SU-DHL-6 (cell line): ENCODE measurements around the gene AGAP3.

Source experiments
- H2AFZ ChIP-seq: fragments of 200-600 bp; sonication (generic); 2 replicates; pipeline ENCODE4 v1.6.1; 2014; ENCODE audit warnings: low read depth, mild to moderate bottlenecking, moderate library complexity, mixed read lengths, antibody characterized with exemption, low read length; ENCODE audit not compliant: severe bottlenecking
- H3F3A ChIP-seq: fragments of 200-600 bp; shearing (Covaris generic); 2 replicates; pipeline ENCODE4 v1.6.0; 2016; ENCODE audit warnings: antibody characterized with exemption, mild to moderate bottlenecking; ENCODE audit not compliant: insufficient read depth
- H3K27ac ChIP-seq: fragments of 200-600 bp; sonication (generic); 2 replicates; pipeline ENCODE4 v1.5.1; 2016; ENCODE audit warnings: low read depth, mild to moderate bottlenecking, low read length, moderate library complexity, mixed read lengths
- H3K27me3 ChIP-seq: fragments of 200-600 bp; sonication (generic), shearing (Covaris generic); 2 replicates; pipeline ENCODE4 v1.6.0; 2014; ENCODE audit warnings: mild to moderate bottlenecking, low read length
- H3K36me3 ChIP-seq: fragments of 200-600 bp; sonication (generic); 2 replicates; pipeline ENCODE4 v1.6.1; 2014; ENCODE audit warnings: mild to moderate bottlenecking, low read length, mixed read lengths
- H3K4me2 ChIP-seq: fragments of 300-600, 200-600 bp; shearing (Covaris generic), sonication (generic); 2 replicates; pipeline ENCODE4 v1.6.0; 2014; ENCODE audit warnings: low read length, low read depth, mild to moderate bottlenecking; ENCODE audit not compliant: poor library complexity, severe bottlenecking
- H3K4me3 ChIP-seq: fragments of 200-600 bp; sonication (generic); 2 replicates; pipeline ENCODE4 v1.5.1; 2014; ENCODE audit warnings: antibody characterized with exemption, low read length, mild to moderate bottlenecking, mixed read lengths; ENCODE audit not compliant: insufficient read depth, poor library complexity, severe bottlenecking
- H3K79me2 ChIP-seq: fragments of 200-600 bp; sonication (generic); 2 replicates; pipeline ENCODE4 v1.6.1; 2014; ENCODE audit warnings: mild to moderate bottlenecking, low read length, moderate library complexity; ENCODE audit not compliant: insufficient read depth
- H3K9ac ChIP-seq: fragments of 200-600 bp; sonication (generic); 2 replicates; pipeline ENCODE4 v1.7.0; 2014; ENCODE audit warnings: mild to moderate bottlenecking, low read length
- H3K9me2 ChIP-seq: fragments of 200-600 bp; sonication (generic); replicated peaks from 2 replicates; pipeline ENCODE4 v1.6.1; 2014; ENCODE audit warnings: low read length; ENCODE audit not compliant: insufficient read depth
- H3K9me3 ChIP-seq: fragments of 200-600 bp; sonication (generic); 2 replicates; pipeline ENCODE4 v1.6.1; 2014; ENCODE audit warnings: low read length, mixed read lengths; ENCODE audit not compliant: insufficient read depth
- H4K20me1 ChIP-seq: fragments of 200-600 bp; sonication (generic); 2 replicates; pipeline ENCODE4 v1.6.1; 2014; ENCODE audit warnings: low read depth, mild to moderate bottlenecking, antibody characterized with exemption, low read length, moderate library complexity, mixed read lengths
- EZH2phosphoT487 ChIP-seq: fragments of 200-600 bp; sonication (generic), shearing (Covaris generic); conservative IDR thresholded peaks from 2 replicates; pipeline ENCODE4 v1.6.1; 2018; ENCODE audit warnings: mild to moderate bottlenecking, antibody characterized with exemption, low read length, moderate library complexity, mixed read lengths
- TF ChIP-seq, protein P1 (sequence below): fragments of 200-600 bp; sonication (generic); IDR thresholded peaks from one replicate; pipeline ENCODE4 v1.5.1; 2017; ENCODE audit warnings: antibody characterized with exemption, mild to moderate bottlenecking, low read length, moderate library complexity; ENCODE audit not compliant: insufficient read depth, poor library complexity, severe bottlenecking

AGAP3 gene

GRCh38 chr7:151121380-151122170, 35.3 kb downstream of the AGAP3 start:
- Histone ChIP-seq H3K4me3 (no peak overlapping the region), H3K9ac (no peak overlapping the region)

DNA sequence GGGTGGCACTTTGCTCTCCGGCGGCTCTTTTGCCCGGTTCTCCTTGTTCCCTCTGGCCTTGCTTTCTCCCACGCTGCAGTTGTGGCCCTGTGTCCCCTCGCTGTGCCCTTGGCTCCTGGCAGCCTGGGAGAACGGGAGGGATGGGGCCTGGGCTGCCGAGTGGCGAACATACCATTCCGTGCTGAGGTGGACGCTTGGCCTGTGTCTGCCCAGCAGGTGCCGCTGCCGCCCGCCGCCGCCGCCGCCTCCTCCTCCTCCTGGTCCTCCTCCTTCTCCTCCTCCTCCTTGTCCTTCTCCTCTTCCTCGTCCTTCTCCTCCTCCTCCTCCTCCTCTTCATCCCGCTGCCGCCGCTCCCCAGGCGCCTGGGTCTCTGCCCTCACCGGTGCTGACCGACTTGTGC, 36.0 kb downstream of the AGAP3 start:
- Histone ChIP-seq H3K27me3 (no peaks in the 10 kb centered on the region), H3K9me3 (no peaks in the 10 kb centered on the region), H2AFZ (no peak overlapping the region), H4K20me1 (no peaks in the 10 kb centered on the region), H3F3A (no peaks in the 10 kb centered on the region), H3K4me3 (no peak overlapping the region), H3K9ac (no peak overlapping the region), H3K4me2 (no peak overlapping the region), H3K27ac (no peak overlapping the region), H3K9me2 (no peaks in the 10 kb centered on the region), H3K36me3 (no peaks in the 10 kb centered on the region), H3K79me2 (no peaks in the 10 kb centered on the region)
- TF ChIP-seq, protein P1, sequence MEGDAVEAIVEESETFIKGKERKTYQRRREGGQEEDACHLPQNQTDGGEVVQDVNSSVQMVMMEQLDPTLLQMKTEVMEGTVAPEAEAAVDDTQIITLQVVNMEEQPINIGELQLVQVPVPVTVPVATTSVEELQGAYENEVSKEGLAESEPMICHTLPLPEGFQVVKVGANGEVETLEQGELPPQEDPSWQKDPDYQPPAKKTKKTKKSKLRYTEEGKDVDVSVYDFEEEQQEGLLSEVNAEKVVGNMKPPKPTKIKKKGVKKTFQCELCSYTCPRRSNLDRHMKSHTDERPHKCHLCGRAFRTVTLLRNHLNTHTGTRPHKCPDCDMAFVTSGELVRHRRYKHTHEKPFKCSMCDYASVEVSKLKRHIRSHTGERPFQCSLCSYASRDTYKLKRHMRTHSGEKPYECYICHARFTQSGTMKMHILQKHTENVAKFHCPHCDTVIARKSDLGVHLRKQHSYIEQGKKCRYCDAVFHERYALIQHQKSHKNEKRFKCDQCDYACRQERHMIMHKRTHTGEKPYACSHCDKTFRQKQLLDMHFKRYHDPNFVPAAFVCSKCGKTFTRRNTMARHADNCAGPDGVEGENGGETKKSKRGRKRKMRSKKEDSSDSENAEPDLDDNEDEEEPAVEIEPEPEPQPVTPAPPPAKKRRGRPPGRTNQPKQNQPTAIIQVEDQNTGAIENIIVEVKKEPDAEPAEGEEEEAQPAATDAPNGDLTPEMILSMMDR = no peak
- no peak for TF ChIP-seq EZH2phosphoT487

More at GRCh38 chr7:151121380-151122170, 35.3 kb downstream of the AGAP3 start:
- Histone ChIP-seq H3K27ac (no peak overlapping the region), H3K27me3 (no peaks in the 10 kb centered on the region), H3K9me3 (no peaks in the 10 kb centered on the region), H3K4me2 (no peak overlapping the region), H3K9me2 (no peaks in the 10 kb centered on the region), H2AFZ (no peak overlapping the region), H3K79me2 (no peaks in the 10 kb centered on the region), H4K20me1 (no peaks in the 10 kb centered on the region), H3F3A (no peaks in the 10 kb centered on the region), H3K36me3 (no peaks in the 10 kb centered on the region)
- TF ChIP-seq, protein P1 = no peak
- no peak for TF ChIP-seq EZH2phosphoT487

GRCh38 chr7:151122796-151123157, 36.5 kb downstream of the AGAP3 start:
- no peaks in the 10 kb centered on the region for H3K27me3 ChIP-seq
- H4K20me1 ChIP-seq = no peaks in the 10 kb centered on the region
- no peak overlapping the region for H3K4me2 ChIP-seq
- H3F3A ChIP-seq = no peaks in the 10 kb centered on the region
- H3K36me3 ChIP-seq = no peaks in the 10 kb centered on the region
- no peak overlapping the region for H3K27ac ChIP-seq
- TF ChIP-seq, protein P1 = no peak
- no peak for TF ChIP-seq EZH2phosphoT487
- no peak overlapping the region for H3K4me3 ChIP-seq
- H3K79me2 ChIP-seq = no peaks in the 10 kb centered on the region
- no peaks in the 10 kb centered on the region for H3K9me3 ChIP-seq
- H3K9me2 ChIP-seq = no peaks in the 10 kb centered on the region
- no peak overlapping the region for H3K9ac ChIP-seq
- H2AFZ ChIP-seq = no peak overlapping the region
